DND-41 (cell line): Measurements from ENCODE around the gene CALN1.

Experiments used
- ATAC-seq: fragments of 200-7000 bp; cut with Tn5 transposase; 3 replicates; pipeline ENCODE4 v1.9.1; 2021; ENCODE audit warnings: low read depth; ENCODE audit not compliant: insufficient read depth
- DNase-seq: peaks from one replicate; pipeline ENCODE4 v3.0.0-alpha.2; 2020
- H2AFZ ChIP-seq: 2 replicates; pipeline ENCODE4 v1.6.0; 2012; ENCODE audit warnings: low read depth, low read length
- H3K27ac ChIP-seq: 2 replicates; pipeline ENCODE4 v1.5.1; 2012; ENCODE audit warnings: low read length, inconsistent platforms
- H3K27me3 ChIP-seq: fragments of 200-600 bp; sonication (generic); 2 replicates; pipeline ENCODE4 v1.6.0; 2012; ENCODE audit warnings: low read length, mild to moderate bottlenecking, inconsistent platforms; ENCODE audit not compliant: insufficient read depth, poor library complexity
- H3K36me3 ChIP-seq: 2 replicates; pipeline ENCODE4 v1.5.1; 2012; ENCODE audit warnings: low read length, inconsistent platforms; ENCODE audit not compliant: insufficient read depth
- H3K4me1 ChIP-seq: 2 replicates; pipeline ENCODE4 v1.5.1; 2012; ENCODE audit warnings: mild to moderate bottlenecking, low read length; ENCODE audit not compliant: insufficient read depth
- H3K4me2 ChIP-seq: 2 replicates; pipeline ENCODE4 v1.6.0; 2012; ENCODE audit warnings: mild to moderate bottlenecking, moderate library complexity, low read length, inconsistent platforms; ENCODE audit not compliant: insufficient read depth
- H3K4me3 ChIP-seq, 2 experiments: fragments of 200-600 bp in 1 of 2; shearing (Covaris generic) in 1 of 2; 2 replicates each; pipeline ENCODE4 v1.5.1; 2012 to 2016; ENCODE audit warnings: inconsistent platforms in 2 of 2, low read length in 2 of 2, mild to moderate bottlenecking in 2 of 2, low read depth in 1 of 2, moderate library complexity in 1 of 2
- H3K79me2 ChIP-seq: 2 replicates; pipeline ENCODE4 v1.6.0; 2012; ENCODE audit warnings: low read length, inconsistent platforms; ENCODE audit not compliant: insufficient read depth
- H3K9ac ChIP-seq: 2 replicates; pipeline ENCODE4 v1.6.0; 2012; ENCODE audit warnings: low read depth, mild to moderate bottlenecking, inconsistent platforms, low read length, moderate library complexity
- H3K9me3 ChIP-seq: 2 replicates; pipeline ENCODE4 v1.5.1; 2012; ENCODE audit warnings: low read length, moderate library complexity, mild to moderate bottlenecking, inconsistent platforms; ENCODE audit not compliant: insufficient read depth, severe bottlenecking
- H4K20me1 ChIP-seq: 2 replicates; pipeline ENCODE4 v1.6.0; 2012; ENCODE audit warnings: low read length; ENCODE audit not compliant: insufficient read depth
- EZH2 ChIP-seq: IDR thresholded peaks from 3 replicates; pipeline ENCODE4 v1.6.1; 2012; ENCODE audit warnings: borderline replicate concordance, low read depth, mild to moderate bottlenecking, moderate library complexity, low read length, inconsistent platforms; ENCODE audit not compliant: severe bottlenecking
- TF ChIP-seq, protein P1 (sequence below): IDR thresholded peaks from 2 replicates; pipeline ENCODE4 v1.5.1; 2012; ENCODE audit warnings: borderline replicate concordance, low read length, moderate library complexity, mild to moderate bottlenecking; ENCODE audit not compliant: poor library complexity, severe bottlenecking; ENCODE audit errors: extremely low read depth

Gene CALN1

DNA sequence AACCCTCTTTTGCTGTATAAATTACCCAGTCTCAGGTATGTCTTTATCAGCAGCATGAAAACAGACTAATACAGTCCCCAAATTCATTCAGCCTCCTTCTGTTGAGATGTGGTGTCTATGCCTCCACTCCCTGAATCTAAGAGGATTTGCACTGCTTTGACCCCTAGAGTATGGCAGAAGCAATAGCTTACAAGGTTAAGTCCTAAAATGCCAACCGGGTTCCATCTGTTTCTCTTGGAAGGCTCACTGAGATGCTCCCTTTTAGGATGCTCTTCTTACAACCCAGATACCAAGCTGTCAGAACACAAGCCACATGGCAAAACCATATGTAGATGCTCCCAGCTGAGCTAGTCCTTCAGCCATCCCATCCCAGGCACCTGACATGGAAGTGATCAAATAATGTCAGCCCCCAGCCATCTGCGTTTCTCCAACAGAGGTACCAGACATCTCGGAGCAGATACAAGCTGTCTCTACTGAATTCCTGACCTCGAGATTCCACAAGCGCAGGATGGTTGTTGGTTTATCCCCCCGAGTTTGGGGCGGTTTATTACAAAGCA, 20.2 kb downstream of the CALN1 start:
- Histone ChIP-seq H3K27me3 (no peaks in the 10 kb centered on the region), H3K27ac (no peak overlapping the region), H3K9ac (no peak overlapping the region), H3K79me2 (no peaks in the 10 kb centered on the region), H3K36me3 (no peaks in the 10 kb centered on the region), H3K4me3 (no peak overlapping the region), H3K4me1 (no peaks in the 10 kb centered on the region), H3K9me3 (no peaks in the 10 kb centered on the region), H4K20me1 (no peaks in the 10 kb centered on the region), H3K4me2 (no peak overlapping the region), H2AFZ (no peak overlapping the region)
- no peak for TF ChIP-seq EZH2
- TF ChIP-seq, protein P1, sequence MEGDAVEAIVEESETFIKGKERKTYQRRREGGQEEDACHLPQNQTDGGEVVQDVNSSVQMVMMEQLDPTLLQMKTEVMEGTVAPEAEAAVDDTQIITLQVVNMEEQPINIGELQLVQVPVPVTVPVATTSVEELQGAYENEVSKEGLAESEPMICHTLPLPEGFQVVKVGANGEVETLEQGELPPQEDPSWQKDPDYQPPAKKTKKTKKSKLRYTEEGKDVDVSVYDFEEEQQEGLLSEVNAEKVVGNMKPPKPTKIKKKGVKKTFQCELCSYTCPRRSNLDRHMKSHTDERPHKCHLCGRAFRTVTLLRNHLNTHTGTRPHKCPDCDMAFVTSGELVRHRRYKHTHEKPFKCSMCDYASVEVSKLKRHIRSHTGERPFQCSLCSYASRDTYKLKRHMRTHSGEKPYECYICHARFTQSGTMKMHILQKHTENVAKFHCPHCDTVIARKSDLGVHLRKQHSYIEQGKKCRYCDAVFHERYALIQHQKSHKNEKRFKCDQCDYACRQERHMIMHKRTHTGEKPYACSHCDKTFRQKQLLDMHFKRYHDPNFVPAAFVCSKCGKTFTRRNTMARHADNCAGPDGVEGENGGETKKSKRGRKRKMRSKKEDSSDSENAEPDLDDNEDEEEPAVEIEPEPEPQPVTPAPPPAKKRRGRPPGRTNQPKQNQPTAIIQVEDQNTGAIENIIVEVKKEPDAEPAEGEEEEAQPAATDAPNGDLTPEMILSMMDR = no peak
- DNase-seq = no peak
- ATAC-seq = no peak

DNA sequence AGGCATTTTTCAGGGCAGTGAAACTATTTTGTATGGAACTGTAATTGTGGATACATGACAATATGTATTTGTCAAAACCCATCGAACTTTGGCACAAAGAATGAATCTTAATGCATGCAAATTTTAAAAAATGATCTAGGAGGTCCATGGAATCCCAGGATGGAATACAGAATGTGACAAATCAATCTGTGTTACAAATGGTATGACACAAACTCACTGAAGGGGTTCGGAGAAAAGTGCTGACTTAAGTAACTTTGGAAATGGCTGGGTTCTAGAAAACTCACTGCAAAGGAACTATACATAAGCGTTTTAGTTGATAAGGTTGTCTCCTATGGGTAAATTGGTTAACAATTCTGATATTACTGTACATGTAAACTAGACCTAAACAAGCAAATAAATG, 26.0 kb downstream of the CALN1 start:
- no peak for ATAC-seq
- no peak for TF ChIP-seq EZH2
- TF ChIP-seq, protein P1 = no peak
- DNase-seq = no peak
- no peak overlapping the region for H3K27ac ChIP-seq
- no peaks in the 10 kb centered on the region for H3K79me2 ChIP-seq
- H3K4me1 ChIP-seq = no peaks in the 10 kb centered on the region
- H3K27me3 ChIP-seq = no peaks in the 10 kb centered on the region
- H2AFZ ChIP-seq = no peak overlapping the region
- no peak overlapping the region for H3K4me3 ChIP-seq
- H3K9me3 ChIP-seq = no peaks in the 10 kb centered on the region
- no peaks in the 10 kb centered on the region for H3K36me3 ChIP-seq
- H3K4me2 ChIP-seq = no peak overlapping the region
- H4K20me1 ChIP-seq = no peaks in the 10 kb centered on the region
- no peak overlapping the region for H3K9ac ChIP-seq

DNA sequence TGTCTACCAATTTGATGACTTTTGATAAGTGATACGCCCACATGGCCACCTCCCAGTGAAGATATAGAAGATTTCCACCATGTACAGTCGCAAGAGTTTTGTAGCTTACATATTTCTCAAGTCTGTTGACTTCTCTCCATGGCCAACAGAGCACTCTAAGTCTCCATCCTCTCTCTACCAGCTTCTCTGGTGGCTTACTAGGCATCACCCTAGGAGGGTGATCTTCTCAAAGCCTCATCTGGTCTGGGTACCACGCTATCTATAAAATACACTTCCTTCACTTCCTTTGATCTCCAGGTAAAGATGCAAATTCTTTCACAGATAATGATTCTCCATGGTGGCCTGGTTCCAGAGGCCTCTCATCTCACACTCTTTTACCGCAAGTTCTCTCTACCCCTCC, 49.9 kb downstream of the CALN1 start:
- DNase-seq (no peak), ATAC-seq (no peak)
- H3K4me3 ChIP-seq = no peak overlapping the region
- H3K27me3 ChIP-seq = no peaks in the 10 kb centered on the region
- TF ChIP-seq, protein P1 = no peak
- TF ChIP-seq EZH2 = no peak
- H3K4me1 ChIP-seq = no peaks in the 10 kb centered on the region
- no peak overlapping the region for H2AFZ ChIP-seq
- H3K9ac ChIP-seq = no peak overlapping the region
- H3K27ac ChIP-seq = no peak overlapping the region
- H3K9me3 ChIP-seq = no peaks in the 10 kb centered on the region
- H3K79me2 ChIP-seq = no peaks in the 10 kb centered on the region
- H3K36me3 ChIP-seq = no peaks in the 10 kb centered on the region
- H4K20me1 ChIP-seq = no peaks in the 10 kb centered on the region
- H3K4me2 ChIP-seq = no peak overlapping the region
